ENCODE measurements around the gene ATXN10.

The ATXN10 gene

GRCh38 chr22:45880091-45880715 lies 208.6 kb downstream of the ATXN10 start:
- no peak for DNase-seq

DNA sequence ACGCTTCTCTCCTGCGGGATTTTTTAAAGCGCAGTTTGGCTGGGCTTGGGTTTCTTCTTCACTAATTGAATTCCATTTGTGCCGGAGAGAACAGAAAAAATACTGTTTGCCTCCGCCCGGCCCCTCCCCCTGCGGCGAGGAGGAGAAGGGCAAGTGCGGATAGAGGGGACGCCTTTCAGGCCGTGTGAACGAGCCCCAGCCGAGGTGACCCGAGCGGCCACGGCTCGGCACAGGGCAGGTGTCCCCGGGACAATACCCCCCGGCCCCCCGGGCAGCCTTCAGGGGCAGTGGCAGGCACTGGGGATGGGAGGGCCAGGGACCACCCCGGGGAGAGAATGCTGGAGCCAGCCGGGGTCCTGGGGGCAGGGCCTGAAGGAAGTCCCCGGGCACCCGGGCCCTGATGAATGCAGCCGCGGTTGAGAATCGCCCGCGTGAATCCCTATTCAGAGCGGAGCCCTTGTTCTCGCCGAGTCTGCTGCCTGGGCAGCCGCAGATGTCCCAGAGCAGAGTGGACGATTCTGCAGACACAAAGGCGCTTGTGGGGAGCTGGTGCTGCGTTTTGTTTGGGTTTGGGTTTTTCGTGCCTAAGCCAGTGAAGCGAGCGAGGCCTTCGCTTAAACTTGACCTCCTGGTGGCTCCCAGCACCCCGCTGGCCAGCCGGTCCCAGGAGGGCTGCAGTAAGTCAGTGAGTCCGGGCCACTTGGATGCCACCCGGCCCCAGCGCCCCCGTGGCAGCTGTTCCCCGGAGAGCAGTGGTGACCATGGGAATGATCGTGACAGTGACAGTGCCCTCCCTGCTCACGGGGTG lies 209.3 kb downstream of the ATXN10 start:
- DNase-seq: no peak

GRCh38 chr22:45881524-45881875 lies 209.9 kb downstream of the ATXN10 start:
- DNase-seq: no peak

DNA sequence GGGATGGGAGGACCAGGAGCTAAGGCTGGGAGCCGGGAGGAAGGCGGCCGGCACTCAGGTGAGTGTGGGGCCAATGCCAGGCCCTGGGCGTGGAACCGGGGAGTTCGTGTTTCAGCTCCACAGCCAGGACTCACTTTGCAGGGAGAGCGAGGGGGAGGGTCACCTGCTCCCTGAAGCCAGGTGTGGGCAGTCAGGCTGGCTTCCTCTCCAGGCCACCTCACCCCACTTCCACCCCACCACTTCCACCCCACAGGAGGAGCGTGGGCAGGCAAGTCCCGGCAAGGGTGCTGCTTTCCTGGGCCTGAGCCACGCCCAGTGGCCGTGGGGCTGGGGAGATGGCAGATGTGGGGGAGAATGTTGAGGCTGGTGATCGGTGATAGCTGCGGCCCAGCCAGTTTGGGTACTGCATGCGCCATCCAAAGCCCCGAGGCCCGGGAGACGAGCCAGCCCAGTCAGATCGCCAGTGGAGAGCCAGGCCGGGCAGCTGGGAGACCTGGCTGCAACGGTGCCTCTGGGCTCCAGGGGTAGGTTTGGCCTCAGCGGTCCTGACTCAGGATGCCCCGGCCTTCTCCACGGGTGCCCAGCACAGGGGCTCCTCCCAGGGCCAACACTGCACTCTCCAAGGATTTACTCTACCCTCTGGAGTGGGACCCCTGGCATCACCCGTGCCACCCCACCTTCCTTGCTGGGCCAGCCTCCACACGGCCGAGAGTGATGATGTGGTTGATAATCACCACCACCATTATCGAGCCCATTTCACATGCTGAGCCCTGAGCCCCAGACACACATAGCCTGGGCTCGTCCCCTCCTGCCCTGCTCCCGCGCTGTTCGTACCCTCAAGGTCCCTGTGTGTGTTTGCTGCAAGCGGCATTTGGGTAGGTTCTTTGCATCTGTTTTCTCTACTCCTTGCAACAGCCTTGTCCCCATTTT lies 211.5 kb downstream of the ATXN10 start:
- DNase-seq: peak in 1 of 5 donors; percentile 5

- DNase-seq: no peak
Observed at GRCh38 chr22:45883811-45884170, 212.2 kb downstream of the ATXN10 start.

DNA sequence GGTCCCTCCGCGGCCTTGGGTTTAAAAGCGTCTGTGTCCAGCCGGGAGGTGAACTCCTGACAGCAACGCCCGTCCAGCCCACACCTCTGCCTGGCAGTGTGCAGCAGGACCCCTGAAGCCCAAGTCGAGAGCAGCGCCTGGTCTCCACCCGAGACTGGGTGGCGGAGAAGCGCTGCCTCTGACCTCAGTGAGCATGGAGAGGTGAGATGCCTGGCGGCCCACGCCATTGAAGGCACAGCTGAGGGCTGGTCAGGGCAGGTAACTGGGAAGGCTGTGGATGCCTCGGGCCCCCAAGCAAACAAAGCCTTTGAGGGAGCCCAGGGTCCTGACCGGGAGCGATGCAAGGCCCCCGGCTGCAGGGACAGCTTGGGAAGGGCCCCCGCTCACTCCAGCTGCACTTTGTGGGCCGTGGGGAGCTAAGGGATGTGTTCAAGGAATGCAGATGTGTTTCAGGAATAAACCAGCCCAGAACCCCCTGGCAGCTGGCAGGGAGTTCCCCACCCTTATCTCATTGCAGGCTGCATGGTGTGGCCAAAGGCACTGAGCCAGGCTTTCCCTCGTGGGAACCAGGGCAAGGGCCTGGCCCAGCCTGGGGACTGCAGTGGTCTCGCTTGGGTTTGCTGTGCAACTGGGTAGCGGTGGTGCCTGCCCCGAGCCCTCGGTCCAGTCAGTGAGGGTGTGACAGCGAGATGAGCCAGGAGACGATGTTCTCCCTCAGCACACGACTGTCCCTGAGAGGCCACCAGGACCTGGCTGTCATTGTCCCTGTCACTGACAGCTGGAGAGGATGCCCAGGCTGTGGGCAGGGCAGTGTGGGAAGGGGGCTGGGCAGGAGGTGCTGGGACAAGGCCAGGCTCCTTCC lies 212.8 kb downstream of the ATXN10 start:
- DNase-seq: peak in 2 of 5 donors; percentile 5 to 7

- DNase-seq: peak in 2 of 5 donors; percentile 3 to 5
Observed at GRCh38 chr22:45885171-45885840, 213.7 kb downstream of the ATXN10 start.

DNA sequence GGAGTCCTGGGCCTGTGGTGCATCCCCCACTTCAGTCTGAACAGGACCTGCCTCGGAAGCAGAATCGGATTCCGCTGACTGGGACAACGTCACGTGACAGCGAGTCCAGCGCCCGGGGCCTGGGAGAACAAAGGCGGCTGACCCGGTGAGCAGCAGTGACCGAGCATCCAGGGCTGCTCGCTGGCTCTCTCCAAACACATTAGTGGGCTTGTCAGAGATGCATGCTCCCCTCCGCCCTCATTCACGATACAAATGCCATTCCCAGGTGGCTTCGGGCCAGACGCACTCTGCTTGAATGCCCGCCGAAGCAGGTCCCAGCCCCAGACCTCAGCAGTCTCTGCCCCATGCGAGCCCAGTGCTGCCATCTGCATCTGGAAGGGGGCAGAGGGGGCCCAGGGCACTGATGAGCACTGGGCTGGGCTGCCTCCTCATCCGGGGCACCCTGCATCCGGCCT lies 214.3 kb downstream of the ATXN10 start:
- peak in 1 of 5 donors; percentile 3 for DNase-seq

DNA sequence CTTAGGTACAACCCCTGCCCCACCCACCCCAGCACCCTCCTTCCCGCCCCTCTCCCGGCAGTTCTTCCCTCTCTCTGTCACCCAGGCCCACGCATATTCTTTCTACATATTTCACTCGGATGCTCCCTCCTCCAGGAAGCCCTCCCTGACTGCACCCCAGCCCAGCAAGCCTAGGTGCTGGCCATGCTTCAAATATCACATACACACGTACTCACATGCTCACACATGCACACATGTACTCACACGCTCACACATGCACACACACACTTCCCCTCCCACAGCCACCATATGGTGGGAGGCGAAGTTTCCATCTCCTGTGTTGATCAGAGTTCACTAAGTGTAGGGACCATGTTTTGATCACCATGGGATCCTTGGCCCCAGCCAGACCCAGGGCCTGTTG lies 214.9 kb downstream of the ATXN10 start:
- DNase-seq: no peak

DNA sequence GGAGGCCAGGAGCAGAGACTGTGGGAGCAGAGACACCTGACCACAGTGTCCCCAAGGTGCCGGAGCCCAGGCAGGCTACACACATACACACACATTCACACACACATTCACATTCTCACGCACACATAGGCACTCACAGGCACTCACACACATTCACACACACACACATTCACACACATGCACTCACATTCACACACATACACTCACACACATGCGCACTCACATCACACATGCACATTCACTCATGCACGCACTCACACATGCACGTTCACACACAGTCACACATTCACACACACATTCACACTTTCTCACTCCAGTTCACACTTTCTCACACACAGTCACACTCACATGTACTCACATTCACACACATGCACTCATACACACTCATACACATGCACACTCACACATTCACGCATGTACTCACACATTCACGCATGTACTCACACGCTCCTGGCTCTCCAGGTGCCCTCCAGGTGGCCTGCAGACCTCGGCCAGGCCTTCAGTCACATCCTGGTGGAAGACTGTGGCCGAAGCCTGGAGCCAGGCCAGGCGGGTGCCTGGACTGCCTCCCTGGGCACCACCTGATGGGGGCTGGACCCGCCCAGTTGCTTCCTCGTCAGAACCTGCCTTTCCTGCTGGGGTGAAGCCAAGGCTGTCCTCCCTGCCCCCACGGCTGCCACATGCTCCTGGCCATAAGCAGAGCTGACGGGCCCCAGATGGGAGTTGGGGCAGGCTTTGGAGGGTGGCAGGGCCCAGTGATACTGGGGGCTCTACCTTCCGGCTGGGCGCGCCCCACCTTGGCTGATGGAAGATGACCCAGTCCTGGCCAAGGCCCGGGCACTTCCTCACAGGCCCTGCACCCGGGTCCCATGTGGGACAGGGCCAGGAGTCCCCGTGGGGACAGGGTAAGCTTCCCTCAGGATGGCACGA lies 215.8 kb downstream of the ATXN10 start:
- peak in 1 of 5 donors; percentile 2 for DNase-seq

DNA sequence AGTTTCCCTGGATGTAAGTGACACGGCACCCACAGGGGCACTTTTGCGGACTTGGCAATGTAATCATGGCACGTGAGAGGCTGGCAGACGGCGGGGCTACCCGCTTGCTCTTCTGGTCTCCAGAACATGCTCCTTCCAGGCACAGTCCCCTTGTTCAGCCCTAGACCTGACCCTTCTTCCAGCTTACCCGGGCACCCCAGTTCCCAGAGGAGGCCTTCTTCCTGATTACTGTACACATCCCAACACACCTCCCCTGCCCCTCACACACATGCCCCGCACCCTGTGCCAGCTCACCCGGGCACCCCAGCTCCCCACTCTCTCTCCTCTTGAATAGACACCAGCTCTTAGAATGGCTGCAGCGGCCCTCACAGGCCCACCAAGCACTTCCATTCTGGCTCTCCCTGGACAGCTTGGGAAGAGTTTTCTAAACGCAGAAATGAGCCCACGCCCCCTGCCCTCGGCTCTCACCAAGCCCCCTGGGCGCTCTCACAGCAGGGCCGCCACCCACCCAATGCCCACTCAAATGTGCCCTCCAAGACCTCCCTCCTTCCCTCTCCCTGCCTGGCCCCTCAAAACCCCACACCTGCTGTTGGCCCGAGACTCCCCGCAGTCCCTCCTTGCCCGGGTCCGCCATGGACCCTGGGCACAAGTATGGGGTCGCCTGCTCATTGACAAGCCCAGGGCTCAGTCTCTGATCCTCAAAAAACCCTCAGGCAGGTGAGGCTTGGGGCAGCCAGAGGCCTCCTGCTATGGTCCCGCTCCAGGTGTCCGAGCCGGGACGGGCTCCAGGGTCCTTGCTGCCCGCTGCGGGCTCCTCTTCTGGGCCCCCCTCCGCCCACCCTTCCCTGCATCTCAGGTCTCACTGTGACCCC lies 216.8 kb downstream of the ATXN10 start:
- peak in 1 of 5 donors; percentile 6 for DNase-seq

DNA sequence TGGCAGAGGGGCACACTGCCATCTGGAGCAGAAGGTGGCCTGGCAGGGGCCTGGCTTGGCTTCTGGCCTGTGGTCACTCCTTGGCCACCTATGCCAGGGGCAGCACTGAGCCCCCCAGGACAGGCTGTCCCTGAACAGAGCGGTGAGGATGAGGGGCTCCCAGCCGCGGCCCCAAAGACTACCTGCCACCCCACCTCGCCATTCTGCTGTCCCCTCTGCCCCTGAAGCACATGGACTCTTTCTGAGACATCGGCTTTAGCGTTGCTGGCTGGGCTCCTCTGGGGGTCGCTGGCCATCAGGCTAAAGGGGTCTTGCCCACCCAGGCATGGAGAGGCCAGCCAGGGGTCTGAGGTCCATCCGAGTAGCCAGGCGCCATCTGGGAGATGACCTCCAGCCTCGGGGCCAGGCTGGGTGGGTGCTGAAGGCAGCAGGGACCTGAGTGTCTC lies 217.5 kb downstream of the ATXN10 start:
- DNase-seq: no peak

DNA sequence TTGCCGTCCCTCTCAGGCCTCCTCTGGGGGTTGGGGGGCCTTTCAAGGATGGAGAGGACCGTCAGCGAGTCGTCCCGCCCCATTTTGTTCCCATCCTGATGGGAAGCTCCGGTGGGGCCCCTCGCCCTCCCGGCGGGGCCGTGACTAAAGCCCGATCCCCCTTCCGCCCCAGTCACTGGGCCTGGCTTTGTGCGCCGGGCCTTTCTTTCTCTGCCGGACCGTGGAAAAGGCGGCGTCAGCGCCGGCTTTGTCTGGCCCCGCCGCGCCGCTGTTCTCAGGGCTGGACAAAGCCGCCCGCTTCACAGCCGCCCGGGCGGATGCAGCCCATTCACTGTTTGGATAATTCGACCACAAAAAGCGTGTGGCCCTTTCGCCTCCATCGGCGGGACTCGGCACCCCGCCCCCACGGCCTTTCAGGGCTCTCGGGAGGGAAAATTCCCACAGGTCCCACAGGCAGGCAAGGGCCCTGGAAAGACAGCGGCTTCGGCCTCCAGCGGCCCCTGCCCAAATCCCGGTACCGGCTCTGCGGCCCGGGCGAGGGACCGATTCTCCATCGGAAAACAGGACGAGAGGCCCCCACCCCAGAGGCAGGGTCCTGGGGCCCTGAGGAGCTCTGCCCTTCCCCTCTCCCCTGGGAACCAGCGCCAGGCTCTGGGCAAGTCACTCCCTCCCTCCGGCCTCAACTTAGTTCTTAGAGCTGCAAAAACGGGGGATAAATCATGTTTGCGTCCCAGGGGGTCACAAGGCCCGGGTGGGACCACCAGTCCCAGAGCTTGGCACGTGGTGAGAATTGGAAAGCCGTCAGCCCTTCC lies 218.1 kb downstream of the ATXN10 start:
- DNase-seq: no peak

DNA sequence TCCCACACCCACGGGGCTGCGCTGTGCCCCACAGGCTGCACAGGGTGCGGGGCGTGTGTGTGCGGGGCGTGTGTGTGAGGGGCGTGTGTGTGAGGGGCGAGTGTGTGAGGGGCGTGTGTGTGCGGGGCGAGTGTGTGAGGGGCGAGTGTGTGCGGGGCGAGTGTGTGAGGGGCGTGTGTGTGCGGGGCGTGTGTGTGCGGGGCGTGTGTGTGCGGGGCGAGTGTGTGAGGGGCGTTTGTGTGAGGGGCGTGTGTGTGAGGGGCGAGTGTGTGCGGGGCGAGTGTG lies 218.7 kb downstream of the ATXN10 start:
- no peak for DNase-seq

GRCh38 chr22:45891021-45891421 lies 219.4 kb downstream of the ATXN10 start:
- no peak for DNase-seq

DNA sequence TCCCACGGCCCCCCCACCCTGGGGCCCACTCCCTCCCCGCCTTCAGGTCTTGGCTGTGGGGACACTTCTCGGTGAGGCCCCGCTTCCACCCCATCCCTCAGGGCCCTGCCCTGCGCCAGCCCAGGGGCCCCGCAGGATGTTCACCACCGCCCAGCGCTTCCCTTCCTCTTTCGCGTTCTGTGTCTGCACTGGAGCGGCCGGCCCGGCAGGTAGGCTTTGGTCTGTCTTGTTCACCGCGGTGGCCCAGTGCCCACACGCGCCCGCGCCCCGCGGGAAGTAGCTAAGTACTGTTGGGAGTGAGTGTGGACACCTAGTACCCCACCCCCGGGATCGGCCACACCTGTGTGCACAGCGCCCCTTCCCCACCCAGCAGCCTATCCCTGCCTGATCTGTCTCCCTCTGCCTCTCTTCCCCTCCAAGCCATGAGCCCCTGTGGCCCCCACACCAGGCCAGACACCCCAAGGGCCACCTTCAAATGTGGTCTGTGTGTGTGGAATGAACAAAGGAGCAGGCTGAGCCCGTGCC lies 219.9 kb downstream of the ATXN10 start:
- DNase-seq: peak in 1 of 5 donors; percentile 2

DNA sequence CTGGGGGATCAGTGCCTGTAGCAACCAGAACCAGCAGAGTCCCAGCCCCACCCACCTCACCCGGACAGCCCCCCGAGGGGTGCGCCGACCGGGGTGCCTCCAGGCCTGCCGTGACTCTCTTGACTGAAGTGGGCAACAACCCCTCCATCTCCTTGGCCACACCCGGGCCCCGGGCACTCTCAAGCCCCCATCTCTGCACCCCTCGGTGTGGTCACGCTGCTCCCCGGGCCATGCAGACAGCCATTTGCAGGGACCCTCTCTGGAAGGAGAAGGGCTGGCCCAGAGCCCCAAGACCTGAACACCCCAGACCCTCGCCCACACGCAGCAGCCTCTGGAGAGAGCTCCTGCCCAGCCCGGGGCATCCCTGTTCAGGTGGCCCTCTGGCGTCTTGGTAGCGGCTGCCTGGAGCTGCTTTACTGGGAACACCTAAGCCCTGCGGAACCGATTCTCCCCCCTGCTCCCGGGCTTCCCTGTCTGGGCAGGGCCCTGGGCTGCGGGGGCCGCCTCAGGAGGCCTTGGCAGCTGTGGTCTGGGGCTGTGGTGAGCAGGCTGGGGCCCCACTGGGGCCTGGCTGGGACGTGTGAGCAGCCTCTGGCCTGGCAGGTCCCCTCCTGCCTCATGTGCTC lies 220.5 kb downstream of the ATXN10 start:
- peak in 1 of 5 donors; percentile 5 for DNase-seq
